ENCODE results near the gene ADAR.

Gene ADAR

DNA sequence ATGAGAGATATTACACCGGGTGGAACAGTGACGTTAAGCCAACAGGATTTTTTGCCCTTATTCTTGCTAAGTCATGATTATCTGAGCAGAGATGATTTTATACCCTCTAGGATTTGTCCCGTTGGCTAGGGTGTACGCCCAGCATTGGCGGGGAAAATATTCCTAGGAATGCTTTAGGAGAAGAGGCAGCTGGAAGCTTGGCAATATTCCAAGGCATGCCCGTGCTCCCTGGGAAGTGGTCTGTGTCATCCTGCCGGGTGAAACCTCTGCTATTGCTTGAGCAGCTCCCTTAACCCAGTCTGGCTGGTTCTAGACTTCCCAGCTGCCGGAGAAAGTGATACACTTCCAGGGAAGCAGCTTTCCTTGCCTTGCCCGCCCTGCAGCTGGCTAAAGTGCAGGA, 24.2 kb downstream of the ADAR start:
- ChIA-PET CTCF (no interaction called here), POLR2A (no interaction called here)
- H3K4me3 ChIP-seq (ENCODE audit: low read depth, low read length): no peak overlapping the region
- DNase-seq (ENCODE audit: low read depth, low spot score): no peak
- TF ChIP-seq CTCF (IDR thresholded peaks at IDR 0.05; ENCODE audit: insufficient read depth, low read length, missing control alignments): no peak

DNA sequence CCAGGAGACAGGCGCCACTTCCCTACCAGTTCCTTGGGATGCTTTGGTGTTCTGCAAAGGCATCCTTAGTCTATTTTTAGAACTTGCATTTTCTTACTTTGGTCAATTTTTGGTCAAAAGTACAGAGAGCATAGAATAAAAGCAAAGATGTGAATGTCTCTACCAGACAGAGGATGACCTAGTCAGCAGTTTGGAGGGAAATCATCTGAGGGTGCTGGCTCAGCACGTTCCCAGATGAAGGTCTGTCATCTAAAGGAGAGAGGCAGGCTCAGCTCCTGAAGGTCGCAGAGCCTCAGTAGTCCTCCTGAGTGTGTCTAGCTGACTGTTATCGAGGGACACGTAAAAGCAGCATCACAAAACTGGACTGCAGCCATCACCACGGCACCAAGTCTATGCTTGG, 25.1 kb downstream of the ADAR start:
- DNase-seq (ENCODE audit: low read depth, low spot score): no peak
- TF ChIP-seq CTCF (IDR thresholded peaks at IDR 0.05; ENCODE audit: insufficient read depth, low read length, missing control alignments): no peak
- POLR2A ChIA-PET: no interaction called here
- H3K4me3 ChIP-seq (ENCODE audit: low read depth, low read length): no peak overlapping the region
- CTCF ChIA-PET: no interaction called here

- no peak for TF ChIP-seq CTCF (IDR thresholded peaks at IDR 0.05; ENCODE audit: insufficient read depth, low read length, missing control alignments)
- CTCF ChIA-PET: no interaction called here
- no peak for DNase-seq (ENCODE audit: low read depth, low spot score)
- POLR2A ChIA-PET: no interaction called here
- no peak overlapping the region for H3K4me3 ChIP-seq (ENCODE audit: low read depth, low read length)
Observed at GRCh38 chr1:154581766-154582165, 26.2 kb downstream of the ADAR start.

- ChIA-PET CTCF (no interaction called here), POLR2A (interaction anchor here (0.6 kb wide), 1 partner anchor 11 kb away, joined by 3 read pairs; no protein-coding TSS in a partner anchor)
- TF ChIP-seq CTCF (IDR thresholded peaks at IDR 0.05; ENCODE audit: insufficient read depth, low read length, missing control alignments): no peak
- no peak for DNase-seq (ENCODE audit: low read depth, low spot score)
- no peak overlapping the region for H3K4me3 ChIP-seq (ENCODE audit: low read depth, low read length)
Observed at GRCh38 chr1:154579374-154579773, 28.6 kb downstream of the ADAR start.

DNA sequence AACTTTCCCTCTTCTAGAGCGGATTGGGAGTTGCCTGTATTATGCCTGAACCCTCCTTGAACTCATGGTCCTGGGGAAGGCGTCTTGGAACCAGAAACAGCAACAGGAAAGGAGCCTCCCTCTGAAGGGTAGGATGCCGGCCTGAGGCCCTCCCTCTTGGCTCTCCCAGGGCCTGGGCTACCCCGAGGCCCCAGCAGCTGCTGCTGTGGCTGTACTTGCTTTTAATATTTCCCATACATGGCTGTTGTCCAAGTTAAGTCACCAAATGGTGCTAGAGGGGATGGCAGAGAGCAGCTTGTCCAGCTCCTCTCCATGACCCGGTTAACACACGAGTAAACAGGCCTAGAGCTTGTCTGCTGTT, 29.9 kb downstream of the ADAR start:
- H3K4me3 ChIP-seq (ENCODE audit: low read depth, low read length): no peak overlapping the region
- CTCF ChIA-PET: interaction anchor here (1.2 to 1.3 kb wide), 2 partner anchors 19 to 23 kb away, joined by 3 to 6 read pairs; no protein-coding TSS in a partner anchor
- TF ChIP-seq CTCF (IDR thresholded peaks at IDR 0.05; ENCODE audit: insufficient read depth, low read length, missing control alignments): no peak
- POLR2A ChIA-PET: no interaction called here
- DNase-seq (ENCODE audit: low read depth, low spot score): no peak

DNA sequence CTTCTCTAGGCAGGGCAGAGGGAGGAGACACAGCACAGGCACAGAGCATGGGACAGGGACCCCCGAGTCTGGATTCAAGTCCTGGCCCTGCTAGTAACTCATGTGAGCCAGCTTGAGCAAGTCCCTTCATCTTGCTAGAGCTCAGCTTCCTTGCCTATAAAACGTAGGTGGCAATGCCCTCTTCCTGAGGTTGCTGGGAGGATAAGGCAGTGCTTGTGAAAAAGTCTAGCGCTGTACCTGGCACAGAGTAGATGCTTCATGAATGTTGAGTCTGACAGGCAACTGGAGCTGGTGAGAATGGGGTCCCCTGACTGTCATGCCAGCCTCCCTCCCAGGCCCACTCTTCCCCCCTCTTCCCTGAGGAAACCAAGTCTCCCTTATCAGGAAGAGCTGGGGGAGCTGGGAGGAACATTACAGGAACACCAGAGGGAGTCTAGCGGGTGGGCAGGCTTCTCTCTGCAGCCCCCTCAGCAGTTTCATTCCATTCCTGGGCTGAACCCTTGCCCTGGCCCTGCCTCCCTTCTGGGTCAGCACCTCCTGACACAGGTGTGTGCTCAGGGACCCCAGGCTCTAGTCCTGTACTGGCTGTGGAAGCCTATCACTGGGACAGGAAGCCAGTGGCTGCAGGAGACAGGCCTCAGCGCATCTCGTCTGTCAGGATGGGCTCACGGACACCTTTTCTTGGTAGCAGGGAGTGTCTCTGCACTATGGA, 30.5 kb downstream of the ADAR start:
- no peak for DNase-seq (ENCODE audit: low read depth, low spot score)
- CTCF ChIA-PET: interaction anchor here (0.7 to 1.3 kb wide), 4 partner anchors 18 to 171 kb away, joined by 3 to 6 read pairs (median 3); no protein-coding TSS in a partner anchor
- TF ChIP-seq CTCF (IDR thresholded peaks at IDR 0.05; ENCODE audit: insufficient read depth, low read length, missing control alignments): no peak
- POLR2A ChIA-PET: no interaction called here
- H3K4me3 ChIP-seq (ENCODE audit: low read depth, low read length): no peak overlapping the region

Data from AG04449 (cell line).